Neural progenitor cell (in vitro differentiated cells): ENCODE results near the gene FHOD3. TPM values are rescaled to one million over a fixed set of nuclear protein-coding genes. Genes with fewer than 3 reads are reported as not detected.

ENCODE experiments used
- DNase-seq: peaks from one replicate; pipeline ENCODE4 v3.0.0-alpha.2; 2016; ENCODE audit warnings: low spot score
- H2AFZ ChIP-seq: fragments of 200-600 bp; sonication (generic); replicated peaks from 2 replicates; pipeline ENCODE4 v1.6.1; 2016; ENCODE audit warnings: antibody characterized with exemption
- H3F3A ChIP-seq: fragments of 200-600 bp; sonication (generic); 2 replicates; pipeline ENCODE4 v1.6.1; 2016; ENCODE audit warnings: antibody characterized with exemption, low read depth
- H3K27ac ChIP-seq: fragments of 200-600 bp; sonication (generic); 2 replicates; pipeline ENCODE4 v1.5.1; 2016; ENCODE audit warnings: mild to moderate bottlenecking
- H3K27me3 ChIP-seq: fragments of 200-600 bp; sonication (generic); 2 replicates; pipeline ENCODE4 v1.6.1; 2016; ENCODE audit warnings: mild to moderate bottlenecking, moderate library complexity
- H3K36me3 ChIP-seq: fragments of 200-600 bp; sonication (generic); 2 replicates; pipeline ENCODE4 v1.5.1; 2016
- H3K4me1 ChIP-seq: fragments of 200-600 bp; sonication (generic); 2 replicates; pipeline ENCODE4 v1.6.1; 2016; ENCODE audit warnings: mixed run types
- H3K4me2 ChIP-seq: fragments of 200-600 bp; sonication (generic); 2 replicates; pipeline ENCODE4 v1.6.1; 2016
- H3K4me3 ChIP-seq: fragments of 200-600 bp; sonication (generic); 2 replicates; pipeline ENCODE4 v1.5.1; 2016
- H3K79me2 ChIP-seq: fragments of 200-600 bp; sonication (generic); 2 replicates; pipeline ENCODE4 v1.6.1; 2016; ENCODE audit warnings: low read depth
- H3K9ac ChIP-seq: fragments of 200-600 bp; sonication (generic); 2 replicates; pipeline ENCODE4 v1.6.1; 2016
- H3K9me3 ChIP-seq: fragments of 200-600 bp; sonication (generic); 2 replicates; pipeline ENCODE4 v1.5.1; 2016; ENCODE audit warnings: low read depth
- H4K20me1 ChIP-seq: fragments of 200-600 bp; sonication (generic); 2 replicates; pipeline ENCODE4 v1.6.1; 2016; ENCODE audit warnings: low read depth
- H3K27ac Mint-ChIP-seq: 3 replicates; pipeline ENCODE4 v1.8.0; 2021; ENCODE audit warnings: mixed read lengths
- H3K27me3 Mint-ChIP-seq: 2 replicates; pipeline ENCODE4 v1.8.0; 2022; ENCODE audit warnings: low read depth, mild to moderate bottlenecking, inconsistent platforms, moderate library complexity, mixed read lengths; ENCODE audit not compliant: insufficient read depth
- H3K36me3 Mint-ChIP-seq: 3 replicates; pipeline ENCODE4 v1.8.0; 2021; ENCODE audit warnings: mixed read lengths
- H3K4me1 Mint-ChIP-seq: 3 replicates; pipeline ENCODE4 v1.8.0; 2021; ENCODE audit warnings: mixed read lengths
- H3K4me3 Mint-ChIP-seq: 3 replicates; pipeline ENCODE4 v1.8.0; 2021; ENCODE audit warnings: mild to moderate bottlenecking, moderate library complexity, mixed read lengths
- H3K9me3 Mint-ChIP-seq: 3 replicates; pipeline ENCODE4 v1.8.0; 2020; ENCODE audit warnings: mixed read lengths
- CTCF ChIP-seq: fragments of 200-600 bp; sonication (generic); IDR thresholded peaks from 2 replicates; pipeline ENCODE4 v1.5.1; 2017; ENCODE audit warnings: antibody characterized with exemption, mild to moderate bottlenecking
- EZH2 ChIP-seq: fragments of 200-600 bp; sonication (generic); IDR thresholded peaks from 2 replicates; pipeline ENCODE4 v1.6.1; 2017; ENCODE audit warnings: antibody characterized with exemption, mild to moderate bottlenecking, moderate library complexity
- EZH2phosphoT487 ChIP-seq: fragments of 200-600 bp; sonication (generic); IDR thresholded peaks from 2 replicates; pipeline ENCODE4 v1.6.1; 2017; ENCODE audit warnings: antibody characterized with exemption
- total RNA-seq: library from RNA; depleted of rRNA; stranded (reverse); fragments of >200 nt; gene quantifications from 2 replicates; pipeline ENCODE4 v1.2.3, GENCODE V29; 2015; ENCODE audit warnings: low replicate concordance

The FHOD3 gene
- total RNA-seq, 1 donor from 2014 or later, result 69.7 TPM

GRCh38 chr18:36771245-36771644 lies 473.7 kb downstream of the FHOD3 start:
- Histone ChIP-seq H3K36me3 (peaks cover 5% of the 10 kb centered on the region), H3K27ac (no peak overlapping the region), H3K79me2 (no peaks in the 10 kb centered on the region), H3K27me3 (no peaks in the 10 kb centered on the region), H3K9me3 (no peaks in the 10 kb centered on the region), H4K20me1 (no peaks in the 10 kb centered on the region), H2AFZ (no peak overlapping the region), H3K4me3 (no peak overlapping the region), H3F3A (no peaks in the 10 kb centered on the region), H3K4me2 (no peak overlapping the region), H3K4me1 (no peaks in the 10 kb centered on the region), H3K9ac (no peak overlapping the region)
- H3K4me1 Mint-ChIP-seq, result peaks cover 5% of the 10 kb centered on the region
- no peaks in the 10 kb centered on the region for H3K9me3 Mint-ChIP-seq
- no peaks in the 10 kb centered on the region for H3K27me3 Mint-ChIP-seq
- no peak overlapping the region for H3K27ac Mint-ChIP-seq
- no peak overlapping the region for H3K4me3 Mint-ChIP-seq
- no peak for DNase-seq
- peaks cover 22% of the 10 kb centered on the region for H3K36me3 Mint-ChIP-seq
- TF ChIP-seq EZH2 (no peak), EZH2phosphoT487 (no peak), CTCF (no peak)

GRCh38 chr18:36772241-36772723 lies 474.8 kb downstream of the FHOD3 start:
- Histone ChIP-seq H3K79me2 (no peaks in the 10 kb centered on the region), H3K36me3 (peaks cover 5% of the 10 kb centered on the region), H3K9me3 (no peaks in the 10 kb centered on the region), H3K27ac (no peak overlapping the region), H3K4me2 (no peak overlapping the region), H3K4me1 (no peaks in the 10 kb centered on the region), H3K4me3 (no peak overlapping the region), H3K9ac (no peak overlapping the region), H4K20me1 (no peaks in the 10 kb centered on the region), H2AFZ (no peak overlapping the region), H3F3A (no peaks in the 10 kb centered on the region), H3K27me3 (no peaks in the 10 kb centered on the region)
- Mint-ChIP-seq H3K27ac (no peak overlapping the region), H3K4me1 (peaks cover 5% of the 10 kb centered on the region), H3K36me3 (peaks cover 26% of the 10 kb centered on the region), H3K27me3 (peaks cover 2% of the 10 kb centered on the region), H3K9me3 (no peaks in the 10 kb centered on the region), H3K4me3 (no peak overlapping the region)
- TF ChIP-seq EZH2, result no peak
- no peak for DNase-seq

- Mint-ChIP-seq H3K4me3 (no peak overlapping the region), H3K27me3 (peaks cover 4% of the 10 kb centered on the region), H3K27ac (no peak overlapping the region), H3K9me3 (no peaks in the 10 kb centered on the region), H3K4me1 (peaks cover 5% of the 10 kb centered on the region), H3K36me3 (peaks cover 38% of the 10 kb centered on the region)
- Histone ChIP-seq H3K9ac (no peak overlapping the region), H3K4me2 (no peak overlapping the region), H3K4me3 (no peak overlapping the region), H3K36me3 (peaks cover 5% of the 10 kb centered on the region), H3F3A (no peaks in the 10 kb centered on the region), H3K27ac (no peak overlapping the region), H3K9me3 (no peaks in the 10 kb centered on the region), H3K27me3 (no peaks in the 10 kb centered on the region), H3K4me1 (no peaks in the 10 kb centered on the region), H2AFZ (no peak overlapping the region), H3K79me2 (no peaks in the 10 kb centered on the region), H4K20me1 (no peaks in the 10 kb centered on the region)
- no peak for DNase-seq
- TF ChIP-seq CTCF, result no peak
- no peak for TF ChIP-seq EZH2
- TF ChIP-seq EZH2phosphoT487, result no peak
Measured at GRCh38 chr18:36775396-36775795, 477.9 kb downstream of the FHOD3 start.

GRCh38 chr18:36776650-36777049 lies 479.1 kb downstream of the FHOD3 start:
- no peak overlapping the region for H3K27ac ChIP-seq
- Mint-ChIP-seq H3K9me3 (no peaks in the 10 kb centered on the region), H3K36me3 (peaks cover 39% of the 10 kb centered on the region), H3K27me3 (peaks cover 6% of the 10 kb centered on the region), H3K4me1 (no peaks in the 10 kb centered on the region), H3K27ac (no peak overlapping the region), H3K4me3 (no peak overlapping the region)
- H4K20me1 ChIP-seq, result no peaks in the 10 kb centered on the region
- no peak overlapping the region for H3K4me3 ChIP-seq
- no peaks in the 10 kb centered on the region for H3F3A ChIP-seq
- H3K79me2 ChIP-seq, result no peaks in the 10 kb centered on the region
- no peak overlapping the region for H3K4me2 ChIP-seq
- no peaks in the 10 kb centered on the region for H3K27me3 ChIP-seq
- H2AFZ ChIP-seq, result no peak overlapping the region
- no peak for DNase-seq
- TF ChIP-seq EZH2 (no peak), EZH2phosphoT487 (no peak), CTCF (no peak)
- no peaks in the 10 kb centered on the region for H3K4me1 ChIP-seq
- no peak overlapping the region for H3K9ac ChIP-seq
- H3K36me3 ChIP-seq, result peaks cover 5% of the 10 kb centered on the region
- no peaks in the 10 kb centered on the region for H3K9me3 ChIP-seq
